ENCODE data around the gene ARCN1. TPM values are rescaled to one million over a fixed set of nuclear protein-coding genes. Genes with fewer than 3 reads are reported as not detected.

Gene ARCN1
- total and polyA plus RNA-seq, 5 donors = 69.1 to 138 (median 97.0) TPM

DNA sequence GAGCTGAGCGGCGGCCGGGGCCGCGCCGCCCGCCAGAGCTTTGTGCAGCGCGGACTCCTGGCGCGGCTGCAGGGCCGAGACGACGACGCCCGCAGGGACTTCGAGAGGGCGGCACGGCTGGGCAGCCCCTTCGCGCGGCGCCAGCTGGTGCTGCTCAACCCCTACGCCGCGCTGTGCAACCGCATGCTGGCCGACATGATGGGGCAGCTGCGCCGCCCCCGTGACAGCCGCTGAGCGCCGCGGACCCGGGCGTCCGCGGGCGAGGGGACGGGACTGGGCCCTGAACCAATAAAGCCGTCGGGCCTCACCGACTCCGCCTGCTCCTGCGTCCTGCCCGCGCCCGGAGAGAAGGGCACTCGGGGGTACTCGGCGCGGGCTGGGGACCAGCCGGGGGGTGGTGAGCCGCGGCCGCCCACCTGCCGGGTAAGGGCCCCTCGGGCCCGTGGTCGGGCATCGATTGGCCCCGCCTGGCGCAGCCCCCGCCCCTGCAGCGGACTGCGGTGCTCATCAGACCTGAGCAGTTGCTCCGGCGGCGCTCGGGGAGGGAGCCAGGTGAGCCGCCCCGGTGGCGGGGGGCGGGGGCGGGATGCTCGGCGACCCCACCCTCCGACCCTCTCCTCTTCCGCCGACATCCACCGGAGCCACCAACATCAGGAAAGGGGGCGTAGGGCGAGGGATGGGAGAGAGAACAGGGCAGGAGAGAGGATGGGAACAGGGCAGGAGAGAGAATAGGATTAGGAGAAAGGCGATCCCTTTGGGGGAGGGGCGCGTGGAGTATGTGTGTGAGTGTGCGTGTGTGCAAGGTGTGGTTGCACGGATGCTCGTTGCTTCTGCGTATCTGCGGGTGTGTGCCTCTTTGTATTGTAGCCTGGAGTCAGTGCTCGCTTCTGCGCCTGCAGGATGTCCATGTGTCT, 41.3 kb upstream of the ARCN1 start, which contains the start of gene TMEM25:
TSS of gene TMEM25 (plus strand) at position 510 of the 914 bp plus-strand sequence. CDS start 610 bp downstream, outside the sequence.
- Histone ChIP-seq H3K9me3 (ENCODE audit: control insufficient read depth, low read length) (no peaks in the 10 kb centered on the region), H3K27ac (ENCODE audit: low read length) (peak within 1 kb of the TSS; percentile 19), H3K4me3 (ENCODE audit: low read length) (peak within 1 kb of the TSS; percentile 56), H3K4me1 (ENCODE audit: control insufficient read depth, insufficient read depth, low read length) (no peaks in the 10 kb centered on the region), H3K27me3 (ENCODE audit: control insufficient read depth, insufficient read depth) (no peaks in the 10 kb centered on the region)
- intact Hi-C loops (cut with DNase I) = no loop called here
- WGBS = 1% methylated on average over 94 of the region's 94 CpGs
- peak; percentile 66 to 88 (median 86) for DNase-seq
- ATAC-seq = peak; percentile 82 to 88

DNA sequence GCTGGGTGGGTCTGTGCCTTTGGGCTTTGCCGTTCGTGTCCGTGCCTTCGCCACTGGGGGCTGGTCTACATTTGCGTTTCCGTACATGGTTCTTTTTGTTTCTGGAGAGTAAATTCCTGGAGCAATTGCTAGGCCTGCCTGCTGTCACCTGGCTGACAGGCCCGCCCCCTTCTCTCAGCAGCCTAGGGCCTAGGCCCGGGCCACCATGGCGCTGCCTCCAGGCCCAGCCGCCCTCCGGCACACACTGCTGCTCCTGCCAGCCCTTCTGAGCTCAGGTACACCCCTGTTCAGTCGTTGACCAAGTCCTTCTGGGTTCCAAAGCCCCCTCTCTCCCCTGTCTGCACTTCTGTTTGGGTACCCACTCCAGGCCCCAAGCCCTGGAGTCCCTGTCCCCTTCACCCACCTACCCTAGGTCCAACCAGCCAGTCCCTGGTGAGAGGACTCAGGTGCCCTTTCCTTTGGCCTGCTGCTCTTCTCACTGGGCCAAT, 40.6 kb upstream of the ARCN1 start:
- no peaks in the 10 kb centered on the region for H3K4me1 ChIP-seq (ENCODE audit: control insufficient read depth, insufficient read depth, low read length)
- no peak for ATAC-seq
- DNase-seq = no peak
- no peak overlapping the region for H3K27ac ChIP-seq (ENCODE audit: low read length)
- H3K4me3 ChIP-seq (ENCODE audit: low read length) = peak overlapping the region; percentile 56
- H3K27me3 ChIP-seq (ENCODE audit: control insufficient read depth, insufficient read depth) = no peaks in the 10 kb centered on the region
- no peaks in the 10 kb centered on the region for H3K9me3 ChIP-seq (ENCODE audit: control insufficient read depth, low read length)
- WGBS = 29% methylated on average over 12 of the region's 12 CpGs
- intact Hi-C loops (cut with DNase I) = no loop called here

DNA sequence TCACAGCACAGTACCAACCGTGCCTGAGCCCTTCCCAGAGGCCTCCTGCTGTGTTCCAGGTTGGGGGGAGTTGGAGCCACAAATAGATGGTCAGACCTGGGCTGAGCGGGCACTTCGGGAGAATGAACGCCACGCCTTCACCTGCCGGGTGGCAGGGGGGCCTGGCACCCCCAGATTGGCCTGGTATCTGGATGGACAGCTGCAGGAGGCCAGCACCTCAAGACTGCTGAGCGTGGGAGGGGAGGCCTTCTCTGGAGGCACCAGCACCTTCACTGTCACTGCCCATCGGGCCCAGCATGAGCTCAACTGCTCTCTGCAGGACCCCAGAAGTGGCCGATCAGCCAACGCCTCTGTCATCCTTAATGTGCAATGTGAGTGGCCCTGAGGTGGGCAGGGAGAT, 40.1 kb upstream of the ARCN1 start:
- ATAC-seq (no peak), DNase-seq (no peak)
- Histone ChIP-seq H3K27ac (ENCODE audit: low read length) (no peak overlapping the region), H3K9me3 (ENCODE audit: control insufficient read depth, low read length) (no peaks in the 10 kb centered on the region), H3K4me3 (ENCODE audit: low read length) (no peak overlapping the region), H3K4me1 (ENCODE audit: control insufficient read depth, insufficient read depth, low read length) (no peaks in the 10 kb centered on the region), H3K27me3 (ENCODE audit: control insufficient read depth, insufficient read depth) (no peaks in the 10 kb centered on the region)
- intact Hi-C loops (cut with DNase I) = no loop called here
- WGBS = 86% methylated on average over 10 of the region's 10 CpGs

DNA sequence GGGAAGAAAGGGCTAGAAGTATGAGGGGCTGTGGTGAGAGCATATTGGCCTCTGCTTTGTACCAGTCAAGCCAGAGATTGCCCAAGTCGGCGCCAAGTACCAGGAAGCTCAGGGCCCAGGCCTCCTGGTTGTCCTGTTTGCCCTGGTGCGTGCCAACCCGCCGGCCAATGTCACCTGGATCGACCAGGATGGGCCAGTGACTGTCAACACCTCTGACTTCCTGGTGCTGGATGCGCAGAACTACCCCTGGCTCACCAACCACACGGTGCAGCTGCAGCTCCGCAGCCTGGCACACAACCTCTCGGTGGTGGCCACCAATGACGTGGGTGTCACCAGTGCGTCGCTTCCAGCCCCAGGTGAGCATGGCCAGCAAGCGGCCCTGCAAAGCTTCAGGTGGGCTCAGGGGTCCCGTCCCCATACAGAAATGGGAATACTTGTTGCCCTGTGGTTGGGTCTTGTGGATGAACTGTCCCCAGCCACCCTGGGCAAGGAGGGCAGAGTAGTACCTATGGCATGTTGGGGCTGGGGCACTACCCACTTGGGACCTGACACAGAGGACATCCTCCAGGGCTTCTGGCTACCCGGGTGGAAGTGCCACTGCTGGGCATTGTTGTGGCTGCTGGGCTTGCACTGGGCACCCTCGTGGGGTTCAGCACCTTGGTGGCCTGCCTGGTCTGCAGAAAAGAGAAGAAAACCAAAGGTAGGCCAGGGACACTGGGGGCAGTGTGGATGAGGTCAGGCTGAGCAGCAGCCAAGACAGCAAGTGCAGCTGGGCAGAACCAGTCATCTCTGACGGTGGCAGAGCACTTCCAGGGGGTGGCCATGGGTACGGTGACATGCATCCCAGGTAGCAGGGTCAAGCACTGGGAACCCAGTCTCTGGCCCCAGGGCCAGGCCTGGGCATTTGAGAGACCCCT, 39.1 kb upstream of the ARCN1 start:
- Histone ChIP-seq H3K4me1 (ENCODE audit: control insufficient read depth, insufficient read depth, low read length) (no peaks in the 10 kb centered on the region), H3K4me3 (ENCODE audit: low read length) (no peak overlapping the region), H3K27ac (ENCODE audit: low read length) (no peak overlapping the region), H3K9me3 (ENCODE audit: control insufficient read depth, low read length) (no peaks in the 10 kb centered on the region), H3K27me3 (ENCODE audit: control insufficient read depth, insufficient read depth) (no peaks in the 10 kb centered on the region)
- intact Hi-C loops (cut with DNase I) = no loop called here
- ATAC-seq (no peak), DNase-seq (no peak)
- WGBS = 92% methylated on average over 19 of the region's 19 CpGs

DNA sequence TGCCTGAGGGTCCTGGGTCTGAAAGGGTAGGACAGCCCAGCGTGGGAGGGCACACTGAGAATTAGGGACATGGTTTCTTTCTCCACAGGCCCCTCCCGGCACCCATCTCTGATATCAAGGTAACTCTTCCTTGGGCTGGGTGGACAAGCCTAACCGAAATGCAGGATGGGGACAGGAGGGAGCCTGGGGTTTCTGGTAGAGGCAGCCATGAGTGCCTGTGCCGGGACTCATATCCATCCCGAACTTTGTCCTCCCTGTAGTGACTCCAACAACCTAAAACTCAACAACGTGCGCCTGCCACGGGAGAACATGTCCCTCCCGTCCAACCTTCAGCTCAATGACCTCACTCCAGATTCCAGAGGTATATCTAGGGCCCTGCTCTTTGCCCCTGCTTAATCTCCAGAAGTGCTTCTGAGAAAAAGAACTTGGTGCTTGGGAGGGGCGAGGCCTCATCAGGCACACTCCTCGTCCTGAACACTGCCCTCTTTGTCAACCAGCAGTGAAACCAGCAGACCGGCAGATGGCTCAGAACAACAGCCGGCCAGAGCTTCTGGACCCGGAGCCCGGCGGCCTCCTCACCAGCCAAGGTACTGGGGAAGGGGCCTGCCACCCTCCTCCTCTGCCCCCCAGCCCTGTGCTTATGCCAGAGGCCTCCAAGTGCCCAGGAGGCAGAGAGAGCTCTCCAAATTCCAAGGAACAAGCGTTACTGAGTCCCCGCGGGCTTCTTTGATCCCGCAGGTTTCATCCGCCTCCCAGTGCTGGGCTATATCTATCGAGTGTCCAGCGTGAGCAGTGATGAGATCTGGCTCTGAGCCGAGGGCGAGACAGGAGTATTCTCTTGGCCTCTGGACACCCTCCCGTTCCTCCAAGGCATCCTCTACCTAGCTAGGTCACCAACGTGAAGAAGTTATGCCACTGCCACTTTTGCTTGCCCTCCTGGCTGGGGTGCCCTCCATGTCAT, 38.2 kb upstream of the ARCN1 start:
- intact Hi-C loops (cut with DNase I) = no loop called here
- DNase-seq (no peak), ATAC-seq (no peak)
- 63% methylated on average over 27 of the region's 27 CpGs for WGBS
- Histone ChIP-seq H3K9me3 (ENCODE audit: control insufficient read depth, low read length) (no peaks in the 10 kb centered on the region), H3K27ac (ENCODE audit: low read length) (no peak overlapping the region), H3K4me3 (ENCODE audit: low read length) (no peak overlapping the region), H3K27me3 (ENCODE audit: control insufficient read depth, insufficient read depth) (no peaks in the 10 kb centered on the region), H3K4me1 (ENCODE audit: control insufficient read depth, insufficient read depth, low read length) (no peaks in the 10 kb centered on the region)

DNA sequence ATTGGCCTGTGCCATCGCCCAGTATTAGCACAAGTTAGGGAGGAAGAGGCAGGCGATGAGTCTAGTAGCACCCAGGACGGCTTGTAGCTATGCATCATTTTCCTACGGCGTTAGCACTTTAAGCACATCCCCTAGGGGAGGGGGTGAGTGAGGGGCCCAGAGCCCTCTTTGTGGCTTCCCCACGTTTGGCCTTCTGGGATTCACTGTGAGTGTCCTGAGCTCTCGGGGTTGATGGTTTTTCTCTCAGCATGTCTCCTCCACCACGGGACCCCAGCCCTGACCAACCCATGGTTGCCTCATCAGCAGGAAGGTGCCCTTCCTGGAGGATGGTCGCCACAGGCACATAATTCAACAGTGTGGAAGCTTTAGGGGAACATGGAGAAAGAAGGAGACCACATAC, 36.9 kb upstream of the ARCN1 start:
- Histone ChIP-seq H3K27me3 (ENCODE audit: control insufficient read depth, insufficient read depth) (no peaks in the 10 kb centered on the region), H3K27ac (ENCODE audit: low read length) (no peak overlapping the region), H3K4me3 (ENCODE audit: low read length) (no peak overlapping the region), H3K4me1 (ENCODE audit: control insufficient read depth, insufficient read depth, low read length) (no peaks in the 10 kb centered on the region), H3K9me3 (ENCODE audit: control insufficient read depth, low read length) (no peaks in the 10 kb centered on the region)
- WGBS = 78% methylated on average over 9 of the region's 9 CpGs
- intact Hi-C loops (cut with DNase I) = no loop called here
- DNase-seq (no peak), ATAC-seq (no peak)

DNA sequence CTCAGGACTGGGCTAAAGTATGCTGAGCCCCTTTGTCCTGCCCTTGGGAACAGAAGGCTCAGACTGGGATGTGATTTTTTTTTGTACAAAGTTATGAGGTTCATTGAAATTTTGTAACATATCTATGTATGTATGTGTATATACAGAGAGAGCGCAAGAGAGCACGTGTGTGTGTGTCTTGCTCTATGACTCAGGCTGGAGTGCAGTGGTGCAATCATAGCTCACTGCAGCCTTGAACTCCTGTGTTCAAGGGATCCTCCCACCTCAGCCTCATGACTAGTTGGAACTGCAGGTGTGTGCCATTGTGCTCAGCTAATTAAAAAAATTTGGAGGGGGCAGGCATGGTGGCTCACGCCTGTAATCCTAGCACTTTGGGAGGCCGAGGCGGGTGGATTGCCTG, 35.5 kb upstream of the ARCN1 start:
- intact Hi-C loops (cut with DNase I) = no loop called here
- ATAC-seq (no peak), DNase-seq (no peak)
- no peaks in the 10 kb centered on the region for H3K9me3 ChIP-seq (ENCODE audit: control insufficient read depth, low read length)
- no peak overlapping the region for H3K27ac ChIP-seq (ENCODE audit: low read length)
- H3K4me1 ChIP-seq (ENCODE audit: control insufficient read depth, insufficient read depth, low read length) = no peaks in the 10 kb centered on the region
- H3K27me3 ChIP-seq (ENCODE audit: control insufficient read depth, insufficient read depth) = no peaks in the 10 kb centered on the region
- WGBS = 94% methylated on average over 5 of the region's 5 CpGs
- H3K4me3 ChIP-seq (ENCODE audit: low read length) = no peak overlapping the region

DNA sequence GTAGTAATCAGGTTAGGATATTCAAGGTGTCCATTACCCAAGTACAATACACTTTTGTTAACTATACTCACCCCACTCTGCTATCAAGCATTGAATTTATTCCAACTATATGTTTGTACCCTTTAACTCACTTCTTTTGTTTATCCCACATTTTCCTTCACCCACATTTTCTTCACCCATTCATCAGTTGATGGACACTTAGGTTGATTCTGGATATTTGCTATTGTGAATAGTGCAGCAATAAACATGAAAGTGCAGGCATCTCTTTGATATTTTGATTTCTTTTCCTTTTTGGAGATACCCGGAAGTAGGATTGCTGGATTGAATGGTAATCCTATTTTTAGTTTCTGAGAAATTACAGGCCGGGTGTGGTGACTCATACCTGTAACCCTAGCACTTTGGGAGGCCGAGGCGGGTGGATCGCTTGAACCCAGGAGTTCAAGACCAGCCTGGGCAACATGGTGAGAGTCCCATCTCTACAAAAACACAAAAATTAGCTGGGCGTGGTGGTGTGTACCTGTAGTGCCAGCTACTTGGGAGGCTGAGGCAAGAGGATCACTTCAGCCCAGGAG, 34.7 kb upstream of the ARCN1 start:
- intact Hi-C loops (cut with DNase I) = no loop called here
- DNase-seq = no peak
- no peak overlapping the region for H3K27ac ChIP-seq (ENCODE audit: low read length)
- H3K4me1 ChIP-seq (ENCODE audit: control insufficient read depth, insufficient read depth, low read length) = no peaks in the 10 kb centered on the region
- H3K9me3 ChIP-seq (ENCODE audit: control insufficient read depth, low read length) = no peaks in the 10 kb centered on the region
- WGBS = 89% methylated on average over 6 of the region's 6 CpGs
- no peaks in the 10 kb centered on the region for H3K27me3 ChIP-seq (ENCODE audit: control insufficient read depth, insufficient read depth)
- ATAC-seq = no peak
- H3K4me3 ChIP-seq (ENCODE audit: low read length) = no peak overlapping the region

DNA sequence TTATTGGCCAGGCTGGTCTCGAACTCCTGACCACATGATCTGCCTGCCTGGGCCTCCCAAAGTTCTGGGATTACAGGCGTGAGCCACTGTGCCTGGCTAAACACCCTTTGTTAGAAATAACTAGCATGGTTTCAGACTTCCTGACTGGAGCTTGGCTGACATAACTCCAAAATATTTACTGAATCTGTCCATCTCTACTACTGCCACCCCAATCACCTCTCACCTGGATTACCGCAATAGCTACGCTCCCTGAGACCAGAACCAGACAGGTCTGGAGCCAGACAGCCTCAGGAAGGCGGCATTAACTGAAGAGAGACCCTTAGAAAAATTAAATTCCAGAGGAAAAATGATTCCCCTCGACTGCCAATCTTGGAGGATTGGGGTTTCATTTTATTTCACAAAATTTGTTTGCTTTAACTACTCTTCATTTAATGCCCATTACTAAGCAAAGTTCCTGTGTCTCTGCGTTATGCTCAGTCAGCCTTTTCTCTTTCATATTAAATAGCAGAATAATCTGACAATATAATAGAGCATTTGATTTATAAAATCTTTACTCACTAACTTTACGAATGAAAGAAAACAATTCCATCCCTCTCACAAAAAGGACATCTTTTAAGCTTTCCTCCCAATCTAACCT, 28.1 kb upstream of the ARCN1 start:
- Histone ChIP-seq H3K4me1 (ENCODE audit: control insufficient read depth, insufficient read depth, low read length) (no peaks in the 10 kb centered on the region), H3K4me3 (ENCODE audit: low read length) (no peak overlapping the region), H3K27me3 (ENCODE audit: control insufficient read depth, insufficient read depth) (no peaks in the 10 kb centered on the region), H3K9me3 (ENCODE audit: control insufficient read depth, low read length) (no peaks in the 10 kb centered on the region), H3K27ac (ENCODE audit: low read length) (no peak overlapping the region)
- 95% methylated on average over 8 of the region's 8 CpGs for WGBS
- ATAC-seq (no peak), DNase-seq (no peak)
- intact Hi-C loops (cut with DNase I) = no loop called here

DNA sequence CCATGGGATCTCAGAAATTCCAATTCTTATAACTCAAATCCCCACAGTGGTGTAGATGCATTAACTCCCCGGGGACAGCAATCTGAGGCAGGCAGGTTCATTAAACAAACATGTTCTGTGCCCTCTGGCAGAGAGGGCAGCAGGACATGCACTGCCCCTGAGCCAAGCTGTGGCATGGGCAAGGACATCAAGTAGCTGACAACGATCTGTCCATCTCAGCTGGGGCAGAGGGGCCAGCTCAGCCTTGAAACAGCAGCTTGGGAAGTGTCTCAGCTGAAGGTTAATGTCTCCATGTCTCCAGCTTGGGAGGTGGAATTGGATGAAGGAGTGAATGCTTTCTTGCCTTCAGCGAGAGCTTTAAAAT, 27.6 kb upstream of the ARCN1 start:
- WGBS = 80% methylated on average over 3 of the region's 3 CpGs
- Histone ChIP-seq H3K27ac (ENCODE audit: low read length) (no peak overlapping the region), H3K4me1 (ENCODE audit: control insufficient read depth, insufficient read depth, low read length) (no peaks in the 10 kb centered on the region), H3K27me3 (ENCODE audit: control insufficient read depth, insufficient read depth) (no peaks in the 10 kb centered on the region), H3K9me3 (ENCODE audit: control insufficient read depth, low read length) (no peaks in the 10 kb centered on the region), H3K4me3 (ENCODE audit: low read length) (no peak overlapping the region)
- ATAC-seq = no peak
- DNase-seq = no peak
- intact Hi-C loops (cut with DNase I) = no loop called here

Measured in right cardiac atrium (tissue), 5 donors.